ENCODE results near the gene TACC3. TPM values are rescaled to one million over a fixed set of nuclear protein-coding genes. Genes with fewer than 3 reads are reported as not detected.
A peak's percentile ranks its signal among the peaks of the same experiment; 100 is the strongest.

Gene TACC3
- total RNA-seq (2014; rRNA removed; shearing (Covaris generic)) = 9.7 and 13.7 TPM in 2 replicates
- 56.3 and 67.8 TPM in 2 replicates for polyA plus RNA-seq (2015; cell fraction: cytosol; rRNA removed)
- polyA plus RNA-seq (2015; cell fraction: nucleus; rRNA removed) = 72.7 and 103 TPM in 2 replicates

DNA sequence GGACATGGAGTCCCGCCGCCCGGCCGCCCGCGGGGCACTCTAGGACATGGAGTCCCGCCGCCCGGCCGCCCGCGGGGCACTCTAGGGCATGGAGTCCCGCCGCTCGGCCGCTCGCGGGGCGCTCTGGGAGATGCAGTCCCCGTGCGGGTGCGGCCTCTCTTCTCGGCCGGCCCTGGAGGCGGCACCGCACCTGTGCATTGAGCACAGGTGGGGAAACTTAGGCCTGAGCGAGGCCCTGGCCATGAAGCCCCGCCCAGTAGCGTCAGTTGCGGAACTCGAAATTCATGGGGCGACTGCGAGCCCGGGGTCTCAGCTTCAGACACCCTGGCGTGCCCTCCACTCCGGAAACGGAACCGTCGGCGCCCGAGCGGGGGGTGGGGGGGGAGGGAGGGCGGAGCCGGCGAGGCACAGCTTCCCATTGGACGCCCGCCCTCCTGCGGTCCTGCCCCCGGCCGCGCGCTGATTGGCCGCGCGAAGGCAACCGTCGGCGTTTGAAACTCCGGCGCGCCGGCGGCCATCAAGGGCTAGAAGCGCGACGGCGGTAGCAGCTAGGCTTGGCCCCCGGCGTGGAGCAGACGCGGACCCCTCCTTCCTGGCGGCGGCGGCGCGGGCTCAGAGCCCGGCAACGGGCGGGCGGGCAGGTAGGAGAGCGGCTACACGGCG lies at the start of gene TACC3, which contains the start of gene TMEM129:
TSS of gene TACC3 (plus strand) at position 519 of the 663 bp plus-strand sequence. CDS start 1,901 bp downstream, outside the sequence.
TSS of gene TMEM129 (minus strand) at position 321 of the 663 bp plus-strand sequence. CDS start 486 bp downstream, outside the sequence.
- in situ Hi-C loops (cut with HindIII; ENCODE audit: low pct_unique_long_range_greater_than_20kb, low sequenced_read_pairs) = no loop called here
- DNase-seq (ENCODE audit: low read depth, low spot score) = peak; percentile 85

DNA sequence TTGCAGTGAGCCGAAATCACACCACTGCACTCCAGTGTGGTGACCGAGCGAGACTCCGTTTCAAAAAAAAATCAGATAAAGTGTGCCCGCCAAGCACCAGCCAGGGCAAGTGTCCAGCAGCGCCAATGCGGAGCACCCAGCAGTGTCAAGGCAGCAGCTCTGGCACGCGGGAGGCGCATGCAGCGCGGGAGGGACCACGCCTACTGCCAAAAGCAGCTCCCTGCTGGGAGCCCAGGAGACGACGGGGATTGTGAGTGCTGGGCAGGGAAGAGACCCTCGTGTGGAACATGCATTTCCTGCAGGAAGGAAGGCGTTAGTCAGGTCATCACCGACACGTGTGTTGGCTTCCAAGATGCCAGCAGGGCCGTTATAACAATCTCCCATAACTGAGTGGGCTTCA lies 47.6 kb upstream of the TACC3 start:
- in situ Hi-C loops (cut with HindIII; ENCODE audit: low pct_unique_long_range_greater_than_20kb, low sequenced_read_pairs) = no loop called here
- no peak for DNase-seq (ENCODE audit: low read depth, low spot score)

DNA sequence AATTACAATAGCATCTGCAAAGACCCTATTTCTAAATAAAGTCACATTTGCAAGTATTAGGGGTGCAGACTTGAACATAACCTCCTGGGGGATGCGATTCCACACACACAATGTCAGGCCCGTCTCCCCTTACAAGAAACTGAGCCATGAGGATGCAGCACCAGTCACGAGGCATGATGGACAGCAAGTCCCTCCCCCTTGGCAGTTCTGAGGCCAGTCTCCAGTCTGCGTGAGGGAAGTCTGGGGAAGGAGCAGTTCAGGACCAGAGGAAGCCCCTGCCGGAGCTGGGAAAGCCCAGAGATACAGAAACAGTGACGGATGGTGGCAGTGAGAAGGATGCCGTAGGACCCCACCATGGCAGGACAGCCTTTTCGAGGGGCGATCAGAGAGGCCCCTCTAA lies 46.6 kb upstream of the TACC3 start:
- in situ Hi-C loops (cut with HindIII; ENCODE audit: low pct_unique_long_range_greater_than_20kb, low sequenced_read_pairs) = no loop called here
- no peak for DNase-seq (ENCODE audit: low read depth, low spot score)

DNA sequence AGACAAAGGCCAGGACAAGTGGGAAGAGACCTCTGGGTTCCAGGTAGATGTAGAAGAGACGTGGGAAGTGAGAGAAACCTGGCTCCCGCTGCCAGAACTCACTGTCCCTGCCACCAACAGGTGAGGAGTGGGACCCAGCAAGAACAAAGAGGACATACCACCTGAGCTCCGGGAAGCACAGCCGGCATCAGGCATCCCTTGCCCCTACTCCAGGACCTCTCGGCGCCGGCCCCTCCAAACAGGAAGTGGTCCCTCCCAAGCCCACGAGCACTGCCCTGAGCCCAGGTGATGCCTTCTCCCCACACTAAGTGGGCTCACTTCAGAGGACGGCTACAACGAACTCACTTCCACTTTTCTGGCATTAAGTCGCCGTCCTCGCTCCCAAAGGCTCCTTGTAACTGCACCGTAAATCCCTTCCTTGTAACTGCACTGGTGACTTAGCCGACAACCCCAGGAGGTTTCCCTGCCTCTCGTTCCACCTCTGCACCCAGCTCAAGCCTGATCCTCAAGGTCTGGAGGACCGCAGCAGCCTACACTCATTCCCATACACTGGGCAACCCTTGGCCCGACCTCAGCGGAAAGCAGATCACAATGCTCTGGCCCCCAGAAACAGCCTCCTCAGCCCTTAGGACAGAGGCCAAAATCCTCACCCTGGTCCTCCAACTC lies 46.1 kb upstream of the TACC3 start:
- DNase-seq (ENCODE audit: low read depth, low spot score) = no peak
- in situ Hi-C loops (cut with HindIII; ENCODE audit: low pct_unique_long_range_greater_than_20kb, low sequenced_read_pairs) = no loop called here

GRCh38 chr4:1675802-1676137 lies 45.6 kb upstream of the TACC3 start:
- no peak for DNase-seq (ENCODE audit: low read depth, low spot score)
- in situ Hi-C loops (cut with HindIII; ENCODE audit: low pct_unique_long_range_greater_than_20kb, low sequenced_read_pairs) = no loop called here

- DNase-seq (ENCODE audit: low read depth, low spot score) = no peak
- in situ Hi-C loops (cut with HindIII; ENCODE audit: low pct_unique_long_range_greater_than_20kb, low sequenced_read_pairs) = no loop called here
These were observed 44.5 kb upstream of the TACC3 start for GRCh38 chr4:1676605-1677525.

GRCh38 chr4:1678244-1678643 lies 43.1 kb upstream of the TACC3 start:
- DNase-seq (ENCODE audit: low read depth, low spot score) = no peak
- in situ Hi-C loops (cut with HindIII; ENCODE audit: low pct_unique_long_range_greater_than_20kb, low sequenced_read_pairs) = no loop called here

DNA sequence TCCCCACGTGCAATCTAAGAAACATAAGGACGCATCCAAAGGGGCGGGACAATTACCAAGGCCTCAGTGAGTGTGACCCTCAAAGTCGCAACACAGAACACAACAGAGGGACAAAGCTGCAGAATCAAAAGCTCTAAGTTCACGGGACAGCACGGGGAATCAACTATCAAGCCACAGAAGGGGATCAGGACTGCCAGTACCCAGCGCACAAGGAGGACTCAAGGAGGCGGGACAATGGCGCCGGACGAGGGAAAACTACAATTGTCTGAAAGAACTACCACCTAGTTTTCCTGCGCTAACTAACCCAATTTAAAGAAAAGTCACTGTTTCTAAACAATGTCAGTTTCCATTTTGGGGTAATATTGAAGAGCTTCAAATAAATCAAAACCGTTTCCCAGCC lies 38.5 kb upstream of the TACC3 start:
- in situ Hi-C loops (cut with HindIII; ENCODE audit: low pct_unique_long_range_greater_than_20kb, low sequenced_read_pairs) = no loop called here
- DNase-seq (ENCODE audit: low read depth, low spot score) = no peak

DNA sequence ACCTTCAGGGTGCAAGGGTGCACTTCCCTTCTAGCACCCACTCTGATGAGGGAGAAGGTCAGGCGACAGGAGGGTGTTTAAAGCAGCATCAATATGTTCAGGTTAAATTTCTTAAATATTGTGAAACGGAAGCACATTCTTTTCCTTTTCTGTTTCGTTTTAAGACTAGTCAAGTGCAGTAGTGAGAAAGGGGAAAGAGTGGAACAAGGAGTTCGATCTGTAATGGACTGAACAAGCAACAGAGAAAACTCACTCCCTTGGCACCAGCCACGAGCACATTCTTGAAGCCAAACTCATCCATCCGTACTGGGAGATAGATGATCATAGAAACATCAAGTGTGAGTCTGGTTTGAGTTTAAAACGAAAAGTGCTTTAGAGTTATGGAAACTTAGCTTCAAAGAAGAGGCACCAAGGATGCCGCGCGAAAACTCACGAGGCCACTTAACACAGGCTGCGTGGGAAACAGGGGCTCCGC lies 38.0 kb upstream of the TACC3 start:
- in situ Hi-C loops (cut with HindIII; ENCODE audit: low pct_unique_long_range_greater_than_20kb, low sequenced_read_pairs) = no loop called here
- peak; percentile 32 for DNase-seq (ENCODE audit: low read depth, low spot score)

DNA sequence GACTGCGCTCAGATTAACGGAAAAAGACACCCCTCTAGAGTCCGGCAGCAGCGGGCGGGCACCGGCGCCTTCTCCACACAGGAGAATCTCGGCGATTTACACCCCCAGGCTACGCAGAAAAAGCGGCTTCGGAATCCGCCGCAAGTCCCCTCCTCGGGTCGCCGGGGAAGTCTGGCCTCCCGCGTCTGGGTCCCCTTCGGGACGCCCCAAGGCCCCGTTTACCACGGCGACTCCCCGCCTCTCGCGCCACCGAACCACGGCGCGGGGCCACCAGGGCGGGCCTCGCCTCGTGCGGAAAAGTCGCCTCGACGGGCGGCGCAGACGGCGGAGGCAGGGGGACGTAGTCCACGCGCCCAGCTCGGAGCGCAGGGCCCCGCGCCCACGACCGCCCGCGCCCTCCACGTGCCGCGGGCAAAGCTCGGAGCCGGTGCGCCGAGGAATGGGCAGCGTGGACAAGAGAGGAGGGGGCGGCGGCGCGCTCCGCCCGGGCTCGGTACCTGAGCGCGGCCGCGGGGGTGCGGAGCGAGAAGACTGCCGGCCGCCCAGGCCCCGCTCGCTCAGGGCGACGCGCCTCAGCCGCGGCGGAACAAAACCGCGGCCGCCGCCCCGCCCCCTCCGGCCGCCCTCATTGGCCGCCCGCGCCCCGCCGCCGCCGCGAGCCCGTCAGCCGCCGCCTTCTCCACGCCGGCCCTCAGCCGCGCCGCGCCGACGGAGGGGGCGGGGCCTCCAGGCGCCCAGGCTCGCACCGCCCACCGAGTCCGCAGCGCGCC lies 37.4 kb upstream of the TACC3 start, which contains the start of gene FAM53A:
TSS of gene FAM53A (minus strand) at position 578 of the 770 bp plus-strand sequence. CDS start 15,572 bp downstream, outside the sequence.
- DNase-seq (ENCODE audit: low read depth, low spot score) = peak; percentile 78
- in situ Hi-C loops (cut with HindIII; ENCODE audit: low pct_unique_long_range_greater_than_20kb, low sequenced_read_pairs) = no loop called here

DNA sequence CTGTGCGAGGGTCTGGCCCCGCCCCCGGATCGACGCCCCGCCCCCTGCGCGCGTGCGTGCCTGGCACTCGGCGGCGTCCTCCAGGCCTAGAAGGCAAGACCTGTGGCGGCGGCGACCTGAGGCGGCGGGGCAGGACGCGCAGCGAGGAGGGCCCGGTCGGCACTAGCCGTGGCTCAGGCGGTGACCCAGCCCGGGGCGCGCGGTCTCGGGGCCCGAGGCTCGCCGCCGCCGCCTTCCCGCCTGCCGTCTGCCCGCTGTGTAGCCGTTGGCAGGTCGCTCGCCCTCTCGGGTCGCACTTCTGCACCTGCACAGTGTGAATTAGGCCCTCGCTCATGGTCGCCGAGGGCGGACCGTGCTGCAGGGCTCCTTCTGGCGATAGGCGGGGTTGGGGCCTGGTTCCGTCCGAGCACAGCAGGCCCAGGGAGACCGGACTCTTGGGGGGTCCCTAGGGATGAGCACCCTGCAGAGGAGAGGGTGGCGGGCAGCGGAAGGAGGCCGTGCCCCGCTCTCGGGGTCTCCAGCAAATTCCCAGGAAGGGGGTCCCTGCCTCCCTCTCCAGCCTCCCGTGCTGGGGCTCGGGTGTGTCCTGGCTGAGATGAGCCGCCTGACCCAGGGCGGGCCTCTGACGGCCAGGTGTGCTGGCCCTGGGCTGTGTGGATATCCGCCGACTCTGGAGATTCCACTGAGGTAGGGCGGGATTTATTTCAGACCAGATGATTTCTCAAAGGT lies 36.7 kb upstream of the TACC3 start:
- in situ Hi-C loops (cut with HindIII; ENCODE audit: low pct_unique_long_range_greater_than_20kb, low sequenced_read_pairs) = no loop called here
- no peak for DNase-seq (ENCODE audit: low read depth, low spot score)

- no peak for DNase-seq (ENCODE audit: low read depth, low spot score)
- in situ Hi-C loops (cut with HindIII; ENCODE audit: low pct_unique_long_range_greater_than_20kb, low sequenced_read_pairs) = no loop called here
These were observed 35.8 kb upstream of the TACC3 start for GRCh38 chr4:1685235-1686150.

DNA sequence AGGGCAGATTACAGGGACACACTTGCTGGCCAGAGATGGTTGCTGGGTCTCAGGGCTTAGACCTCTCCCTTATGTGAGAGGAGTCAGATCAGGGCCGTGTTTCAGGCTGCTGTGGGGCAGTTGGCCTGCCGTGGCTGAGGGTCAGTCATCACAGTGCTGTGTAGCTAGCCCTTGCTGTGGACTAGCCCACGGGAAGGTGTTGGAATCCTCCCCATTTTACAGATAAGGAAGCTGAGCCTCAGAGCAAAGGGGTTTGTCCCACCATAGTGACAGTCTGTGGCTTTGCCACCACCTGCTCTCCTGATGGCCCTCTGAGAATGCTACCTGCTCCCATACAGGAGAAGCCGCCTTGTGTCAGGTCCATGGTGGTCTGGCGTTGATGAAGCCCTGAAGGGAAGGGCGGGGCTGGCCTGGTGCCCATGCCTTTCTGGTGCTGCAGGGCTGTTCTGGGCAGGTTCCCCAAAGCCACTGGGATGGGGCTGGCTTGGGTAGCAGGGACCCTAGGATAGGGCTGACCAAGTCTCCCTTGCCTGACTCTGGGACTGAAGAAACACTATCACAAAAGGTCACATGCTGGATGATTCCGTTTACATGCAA lies 34.8 kb upstream of the TACC3 start:
- no peak for DNase-seq (ENCODE audit: low read depth, low spot score)
- in situ Hi-C loops (cut with HindIII; ENCODE audit: low pct_unique_long_range_greater_than_20kb, low sequenced_read_pairs) = no loop called here

GRCh38 chr4:1690698-1691097 lies 30.6 kb upstream of the TACC3 start:
- no peak for DNase-seq (ENCODE audit: low read depth, low spot score)
- in situ Hi-C loops (cut with HindIII; ENCODE audit: low pct_unique_long_range_greater_than_20kb, low sequenced_read_pairs) = no loop called here

GRCh38 chr4:1691737-1692373 lies 29.5 kb upstream of the TACC3 start:
- no peak for DNase-seq (ENCODE audit: low read depth, low spot score)
- in situ Hi-C loops (cut with HindIII; ENCODE audit: low pct_unique_long_range_greater_than_20kb, low sequenced_read_pairs) = no loop called here
